Dendritic cell treated with granulocyte-macrophage colony-stimulating factor and Interleukin-4, amounts not matched to agents 40 ng/mL and 50 ng/mL, for 4 days (primary cell): ENCODE results near the gene ALDH1B1.

Source experiments
- H3K27ac Mint-ChIP-seq: one replicate; pipeline ENCODE4 v1.8.0; 2022; ENCODE audit warnings: mild to moderate bottlenecking, mixed read lengths
- H3K27me3 Mint-ChIP-seq: one replicate; pipeline ENCODE4 v1.8.0; 2022; ENCODE audit warnings: mild to moderate bottlenecking, mixed read lengths
- H3K36me3 Mint-ChIP-seq: one replicate; pipeline ENCODE4 v1.8.0; 2022; ENCODE audit warnings: low read depth, mixed read lengths
- H3K4me1 Mint-ChIP-seq: one replicate; pipeline ENCODE4 v1.8.0; 2022; ENCODE audit warnings: low read depth, mixed read lengths
- H3K4me3 Mint-ChIP-seq: one replicate; pipeline ENCODE4 v1.8.0; 2022; ENCODE audit warnings: mild to moderate bottlenecking, moderate library complexity, mixed read lengths
- H3K9me3 Mint-ChIP-seq: one replicate; pipeline ENCODE4 v1.8.0; 2022; ENCODE audit warnings: mixed read lengths
- intact Hi-C: fragments of 100-400 bp; cut with micrococcal nuclease; formaldehyde crosslinking; loops from one replicate; pipeline ENCODE4 v1.15.0; 2022

The ALDH1B1 gene

GRCh38 chr9:38404314-38404713 is 11.8 kb downstream of the ALDH1B1 start:
- intact Hi-C loops, result loop anchor here (5.0 kb wide), 1 partner anchor 657 kb away; no protein-coding TSS in a partner anchor

DNA sequence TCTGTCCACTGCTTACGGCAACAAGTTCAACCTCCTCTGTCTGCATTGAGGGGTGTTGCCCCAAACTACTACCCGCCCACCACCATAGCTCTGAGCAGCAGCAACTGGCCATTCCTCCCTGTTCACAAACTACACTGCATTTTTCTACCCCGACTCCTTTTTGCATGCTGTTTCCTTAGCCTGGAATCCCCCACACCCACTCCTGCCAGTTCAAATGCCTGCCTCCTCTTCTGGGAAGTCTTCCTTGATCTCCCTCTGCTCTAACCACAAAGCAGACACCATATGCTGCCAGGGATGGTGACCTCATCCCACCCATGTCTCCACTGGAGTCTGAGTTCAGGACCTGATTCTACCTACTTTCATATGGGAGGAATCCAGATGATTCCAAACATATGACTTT is 13.3 kb downstream of the ALDH1B1 start:
- intact Hi-C loops, result no loop called here
- H3K27me3 Mint-ChIP-seq, result peaks cover 13% of the 10 kb centered on the region
- H3K4me1 Mint-ChIP-seq, result peaks cover 2% of the 10 kb centered on the region
- H3K27ac Mint-ChIP-seq, result no peak overlapping the region
- H3K4me3 Mint-ChIP-seq, result no peak overlapping the region
- no peaks in the 10 kb centered on the region for H3K9me3 Mint-ChIP-seq
- H3K36me3 Mint-ChIP-seq, result no peaks in the 10 kb centered on the region

More at GRCh38 chr9:38404314-38404713, 11.8 kb downstream of the ALDH1B1 start:
- Mint-ChIP-seq H3K36me3 (no peaks in the 10 kb centered on the region), H3K27ac (no peak overlapping the region), H3K4me3 (no peak overlapping the region), H3K9me3 (no peaks in the 10 kb centered on the region), H3K4me1 (peaks cover 5% of the 10 kb centered on the region), H3K27me3 (peaks cover 13% of the 10 kb centered on the region)

GRCh38 chr9:38406476-38407186 is 14.1 kb downstream of the ALDH1B1 start:
- intact Hi-C loops, result no loop called here
- Mint-ChIP-seq H3K9me3 (no peaks in the 10 kb centered on the region), H3K4me1 (no peaks in the 10 kb centered on the region), H3K27ac (no peak overlapping the region), H3K27me3 (peaks cover 14% of the 10 kb centered on the region), H3K4me3 (no peak overlapping the region), H3K36me3 (no peaks in the 10 kb centered on the region)

GRCh38 chr9:38408719-38409118 is 16.2 kb downstream of the ALDH1B1 start:
- no peak overlapping the region for H3K4me3 Mint-ChIP-seq
- H3K9me3 Mint-ChIP-seq, result no peaks in the 10 kb centered on the region
- H3K4me1 Mint-ChIP-seq, result no peaks in the 10 kb centered on the region
- peaks cover 9% of the 10 kb centered on the region for H3K27me3 Mint-ChIP-seq
- intact Hi-C loops, result no loop called here
- no peaks in the 10 kb centered on the region for H3K36me3 Mint-ChIP-seq
- H3K27ac Mint-ChIP-seq, result no peak overlapping the region

DNA sequence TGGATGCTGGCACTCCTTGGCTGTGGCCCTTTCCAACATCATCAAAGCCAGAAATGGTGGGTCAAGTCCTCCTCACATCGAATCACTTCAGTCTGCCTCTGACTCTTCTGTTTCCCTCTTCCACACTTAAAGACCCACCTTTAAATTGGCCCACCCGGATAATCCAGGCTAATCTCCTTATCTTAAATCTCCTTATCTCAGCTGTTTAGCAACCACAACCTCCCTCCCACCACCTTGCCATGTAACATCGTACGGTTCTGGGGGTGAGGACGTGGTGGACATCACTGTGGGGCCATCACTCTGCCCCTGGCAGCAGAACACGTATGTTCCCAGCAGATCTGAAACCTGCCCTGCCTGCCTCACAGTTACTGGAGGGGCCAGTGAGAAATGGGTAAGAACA is 20.2 kb downstream of the ALDH1B1 start:
- Mint-ChIP-seq H3K4me1 (no peaks in the 10 kb centered on the region), H3K9me3 (no peaks in the 10 kb centered on the region), H3K27me3 (peaks cover 3% of the 10 kb centered on the region), H3K4me3 (no peak overlapping the region), H3K36me3 (no peaks in the 10 kb centered on the region), H3K27ac (no peak overlapping the region)
- intact Hi-C loops, result no loop called here

DNA sequence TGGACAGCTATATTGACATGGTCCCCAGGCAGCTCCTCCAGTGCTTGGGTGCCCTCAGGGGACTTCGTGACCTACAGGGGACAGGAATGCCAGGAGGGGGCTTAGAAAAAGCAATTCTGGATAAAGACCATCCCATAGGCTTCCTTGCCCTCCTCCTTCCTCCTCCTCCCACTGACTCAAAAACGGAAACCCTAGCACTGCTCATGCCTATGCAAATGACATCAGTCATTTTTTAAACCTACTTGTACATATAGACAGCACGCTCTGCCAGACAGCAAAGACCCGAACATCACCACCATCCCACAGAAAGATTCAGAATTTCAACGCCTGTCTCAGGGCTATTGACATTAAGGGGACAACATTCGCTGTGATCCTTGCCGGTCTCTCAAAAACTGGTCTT is 20.8 kb downstream of the ALDH1B1 start:
- H3K4me1 Mint-ChIP-seq, result no peaks in the 10 kb centered on the region
- H3K27ac Mint-ChIP-seq, result no peak overlapping the region
- no peaks in the 10 kb centered on the region for H3K9me3 Mint-ChIP-seq
- intact Hi-C loops, result no loop called here
- H3K27me3 Mint-ChIP-seq, result peaks cover 3% of the 10 kb centered on the region
- H3K36me3 Mint-ChIP-seq, result no peaks in the 10 kb centered on the region
- no peak overlapping the region for H3K4me3 Mint-ChIP-seq

- Mint-ChIP-seq H3K27me3 (peaks cover 3% of the 10 kb centered on the region), H3K4me3 (no peak overlapping the region), H3K36me3 (no peaks in the 10 kb centered on the region), H3K4me1 (no peaks in the 10 kb centered on the region), H3K27ac (no peak overlapping the region), H3K9me3 (no peaks in the 10 kb centered on the region)
- intact Hi-C loops, result no loop called here
These were observed 21.7 kb downstream of the ALDH1B1 start for GRCh38 chr9:38414040-38414723.

DNA sequence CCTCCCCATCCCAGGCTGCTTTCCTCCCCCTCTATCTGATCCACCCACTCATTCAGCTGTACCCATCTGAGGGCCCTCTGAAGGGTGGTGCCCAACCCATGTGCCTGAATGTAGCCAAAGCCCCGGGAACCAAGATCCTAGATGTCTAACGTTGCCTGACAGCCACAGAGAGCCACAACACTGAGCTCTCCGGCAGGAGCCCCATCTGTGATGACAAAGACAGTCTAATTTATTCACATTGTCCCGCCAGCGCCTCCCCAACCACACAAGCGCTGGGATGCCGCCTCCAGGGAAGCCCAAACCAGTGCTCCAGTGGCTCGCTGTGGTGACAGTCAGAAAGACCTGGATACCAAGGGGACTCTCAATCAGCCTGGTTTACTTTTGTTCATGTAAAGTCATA is 23.4 kb downstream of the ALDH1B1 start:
- Mint-ChIP-seq H3K9me3 (no peaks in the 10 kb centered on the region), H3K27ac (no peak overlapping the region), H3K36me3 (no peaks in the 10 kb centered on the region), H3K4me1 (no peaks in the 10 kb centered on the region), H3K27me3 (peaks cover 8% of the 10 kb centered on the region), H3K4me3 (no peak overlapping the region)
- intact Hi-C loops, result no loop called here

- Mint-ChIP-seq H3K27ac (no peak overlapping the region), H3K36me3 (no peaks in the 10 kb centered on the region), H3K27me3 (peaks cover 9% of the 10 kb centered on the region), H3K4me3 (no peak overlapping the region), H3K4me1 (no peaks in the 10 kb centered on the region), H3K9me3 (no peaks in the 10 kb centered on the region)
- intact Hi-C loops, result no loop called here
These were observed 24.0 kb downstream of the ALDH1B1 start for GRCh38 chr9:38416461-38416860.

- Mint-ChIP-seq H3K4me1 (no peaks in the 10 kb centered on the region), H3K36me3 (no peaks in the 10 kb centered on the region), H3K27me3 (peaks cover 17% of the 10 kb centered on the region), H3K4me3 (no peak overlapping the region), H3K9me3 (no peaks in the 10 kb centered on the region), H3K27ac (no peak overlapping the region)
- intact Hi-C loops, result no loop called here
These were observed 24.8 kb downstream of the ALDH1B1 start for GRCh38 chr9:38417003-38417945.

- intact Hi-C loops, result no loop called here
- Mint-ChIP-seq H3K36me3 (no peaks in the 10 kb centered on the region), H3K4me3 (no peak overlapping the region), H3K27ac (no peak overlapping the region), H3K9me3 (no peaks in the 10 kb centered on the region), H3K27me3 (peaks cover 26% of the 10 kb centered on the region), H3K4me1 (no peaks in the 10 kb centered on the region)
These were observed 25.9 kb downstream of the ALDH1B1 start for GRCh38 chr9:38418366-38418765.

DNA sequence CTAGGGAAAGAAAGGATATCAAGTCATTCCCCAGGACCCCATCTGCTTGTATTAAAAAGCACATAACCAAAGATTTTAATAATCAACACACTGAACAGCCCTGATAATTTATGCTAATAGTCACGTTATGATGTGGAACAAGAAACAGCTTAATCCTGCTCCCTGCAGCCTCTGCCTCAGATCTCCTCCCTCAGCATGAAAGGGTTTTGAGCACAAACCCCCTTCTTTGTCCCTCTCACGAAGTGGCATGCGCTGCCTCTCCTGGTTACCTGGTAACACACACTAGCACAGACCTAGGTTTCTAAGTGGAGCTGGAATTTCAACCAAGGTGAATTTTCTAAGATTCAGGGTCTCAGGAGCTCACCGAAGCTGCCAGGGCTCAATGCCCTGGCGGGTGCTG is 26.7 kb downstream of the ALDH1B1 start:
- Mint-ChIP-seq H3K4me1 (no peaks in the 10 kb centered on the region), H3K27ac (no peak overlapping the region), H3K9me3 (no peaks in the 10 kb centered on the region), H3K36me3 (no peaks in the 10 kb centered on the region), H3K27me3 (peaks cover 31% of the 10 kb centered on the region), H3K4me3 (no peak overlapping the region)
- intact Hi-C loops, result no loop called here

- no peak overlapping the region for H3K27ac Mint-ChIP-seq
- intact Hi-C loops, result no loop called here
These were observed 29.2 kb downstream of the ALDH1B1 start for GRCh38 chr9:38421498-38422211.

More at GRCh38 chr9:38421498-38422211, 29.2 kb downstream of the ALDH1B1 start:
- no peaks in the 10 kb centered on the region for H3K36me3 Mint-ChIP-seq
- H3K9me3 Mint-ChIP-seq, result no peaks in the 10 kb centered on the region
- no peaks in the 10 kb centered on the region for H3K4me1 Mint-ChIP-seq
- H3K4me3 Mint-ChIP-seq, result no peak overlapping the region
- H3K27me3 Mint-ChIP-seq, result peaks cover 46% of the 10 kb centered on the region
